DMS53 treated with DMSO at 0.1 percent for 48 hours (cell line): Measurements from ENCODE around the gene AP5M1.
"Not testable (repeated sequence)": the region's sequence is repeated elsewhere in the genome, so short reads cannot be mapped to it uniquely, and the experiment has no call there.

ENCODE experiments used
- DNase-seq: peaks from one replicate; lab custom pipeline; 2025; ENCODE audit not compliant: unreplicated experiment; lab: John Stamatoyannopoulos, UW

Gene AP5M1

GRCh38 chr14:57290751-57291150 is 22.0 kb downstream of the AP5M1 start:
- no peak for DNase-seq

GRCh38 chr14:57291692-57292647 is 23.2 kb downstream of the AP5M1 start:
- no peak for DNase-seq

GRCh38 chr14:57293866-57294837 is 25.4 kb downstream of the AP5M1 start:
- DNase-seq, result no peak

GRCh38 chr14:57295239-57295638 is 26.5 kb downstream of the AP5M1 start:
- DNase-seq, result no peak

- DNase-seq, result no peak
Observed at GRCh38 chr14:57297852-57298251, 29.1 kb downstream of the AP5M1 start.

DNA sequence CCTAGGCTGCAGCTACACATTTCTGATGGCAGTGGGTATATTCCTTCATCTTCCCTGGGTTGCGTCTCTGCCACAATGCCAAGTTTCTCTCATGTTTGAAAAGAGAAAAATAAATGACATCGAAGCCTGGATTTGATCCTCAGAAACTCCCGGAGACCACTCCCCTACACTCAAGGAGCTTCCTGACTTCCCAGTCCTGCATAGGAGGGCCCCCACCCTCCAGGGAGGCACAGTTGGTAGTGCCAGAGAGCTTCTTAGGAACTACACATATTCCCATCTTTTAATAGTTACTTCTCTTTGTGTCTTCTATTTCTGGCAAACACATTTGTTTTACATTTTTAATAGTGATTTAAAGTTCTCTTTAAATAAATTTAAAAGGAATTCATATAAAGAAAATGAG is 30.7 kb downstream of the AP5M1 start:
- no peak for DNase-seq

GRCh38 chr14:57302883-57303282 is 34.1 kb downstream of the AP5M1 start:
- no peak for DNase-seq

DNA sequence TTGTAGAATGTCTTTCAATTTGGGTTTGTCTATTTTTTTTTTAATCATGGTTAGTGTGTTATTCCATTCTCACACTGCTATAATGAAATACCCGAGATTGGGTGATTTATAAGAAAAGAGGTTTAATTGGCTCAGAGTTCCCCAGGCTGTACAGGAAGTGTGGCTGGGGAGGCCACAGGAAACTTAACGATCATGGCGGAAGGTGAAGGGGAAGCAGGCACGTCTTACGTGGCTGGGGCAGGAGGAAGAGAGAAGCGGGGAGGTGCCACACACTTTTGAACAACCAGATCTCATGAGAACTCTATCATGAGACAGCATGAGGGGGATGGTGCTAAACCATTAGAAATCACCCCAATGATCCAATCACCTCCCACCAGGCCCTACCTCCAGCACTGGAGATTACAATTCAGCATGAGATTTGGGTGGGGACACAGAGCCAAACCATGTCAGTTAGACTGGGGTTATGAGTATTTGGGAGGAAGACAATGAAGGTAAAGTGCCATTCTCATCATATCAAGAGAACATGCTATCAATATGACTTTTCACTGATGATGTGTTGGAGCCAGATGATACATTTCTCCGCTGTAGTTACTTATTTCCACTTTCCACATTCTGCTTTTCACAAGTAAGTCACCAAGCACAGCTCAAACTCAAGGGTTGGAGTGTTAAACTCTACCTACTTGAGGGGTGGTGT is 45.8 kb downstream of the AP5M1 start:
- DNase-seq, result no peak

DNA sequence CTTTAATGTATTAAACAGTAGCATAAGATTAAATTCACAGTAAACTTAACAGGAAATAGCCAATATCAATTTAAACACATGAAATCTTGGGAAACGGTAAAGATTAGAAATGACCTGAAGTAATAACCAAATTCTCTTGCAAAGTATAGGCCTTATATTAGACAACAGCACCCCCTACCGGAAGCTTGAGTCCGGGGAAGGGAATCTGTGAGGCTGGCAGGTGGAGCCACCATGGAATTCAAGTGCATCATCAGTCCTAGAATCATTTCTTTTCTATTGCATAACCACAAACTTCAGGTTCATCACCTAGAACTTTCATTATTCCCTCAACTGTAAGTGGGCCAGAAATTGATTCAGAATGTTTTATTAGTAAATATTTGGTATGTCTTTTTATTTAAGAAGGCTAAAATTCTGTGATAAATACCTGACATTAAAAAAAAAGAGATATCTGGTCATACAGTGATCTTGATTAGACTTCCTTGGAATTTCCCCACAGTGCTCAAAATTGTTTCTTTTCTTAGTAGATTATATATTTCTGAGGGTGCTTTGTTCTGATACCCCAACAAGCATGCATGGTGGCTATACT is 48.6 kb downstream of the AP5M1 start:
- DNase-seq, result peak; percentile 55

DNA sequence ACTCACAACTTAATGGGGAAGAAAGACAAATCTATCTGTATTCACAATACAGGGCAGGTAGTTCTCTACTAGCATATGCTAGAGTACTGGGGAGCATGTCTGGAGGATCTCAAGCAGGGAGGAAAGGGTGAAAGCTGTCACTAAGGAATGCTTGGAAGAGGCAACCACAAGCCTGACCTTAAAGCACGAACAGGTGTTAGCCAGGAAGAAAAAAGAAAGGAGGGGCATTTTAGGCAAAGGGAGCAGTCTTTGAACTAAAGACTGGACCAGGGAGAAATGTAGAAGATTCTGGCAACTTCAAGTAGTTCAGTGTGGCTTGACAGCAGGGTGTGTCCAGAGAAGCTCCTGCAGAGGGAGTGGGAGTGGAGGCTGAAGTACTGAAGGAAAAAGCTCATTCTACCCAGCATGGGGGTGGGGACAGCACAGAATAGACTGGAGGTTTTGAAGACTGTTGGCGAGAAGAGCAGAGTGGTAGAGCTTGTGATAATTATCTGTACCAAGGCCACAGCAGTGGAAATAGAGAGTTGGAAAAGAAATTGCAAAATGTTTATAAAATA is 50.9 kb downstream of the AP5M1 start:
- DNase-seq, result no peak

GRCh38 chr14:57323721-57324120 is 55.0 kb downstream of the AP5M1 start:
- DNase-seq, result no peak

DNA sequence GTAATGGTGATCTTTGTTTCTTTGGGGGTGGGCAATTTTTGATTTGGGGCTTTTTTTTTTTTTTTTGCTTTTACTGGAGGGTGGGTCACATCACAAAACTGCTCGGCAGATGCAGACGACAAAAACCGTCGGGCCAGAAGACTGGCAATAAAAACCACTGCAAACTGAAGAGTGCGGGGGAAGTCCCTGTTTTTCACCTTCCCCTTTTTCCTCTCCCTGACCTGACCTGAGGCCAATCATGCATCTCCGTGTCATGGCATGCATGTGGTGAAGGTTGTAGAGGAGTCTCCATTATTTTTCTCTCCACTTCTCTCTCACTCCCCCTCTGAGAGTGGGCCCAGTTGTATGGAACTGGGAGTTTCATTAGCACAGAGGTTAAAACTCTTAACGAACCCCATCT is 57.5 kb downstream of the AP5M1 start:
- DNase-seq, result no peak

GRCh38 chr14:57329833-57330232 is 61.1 kb downstream of the AP5M1 start:
- DNase-seq, result no peak

DNA sequence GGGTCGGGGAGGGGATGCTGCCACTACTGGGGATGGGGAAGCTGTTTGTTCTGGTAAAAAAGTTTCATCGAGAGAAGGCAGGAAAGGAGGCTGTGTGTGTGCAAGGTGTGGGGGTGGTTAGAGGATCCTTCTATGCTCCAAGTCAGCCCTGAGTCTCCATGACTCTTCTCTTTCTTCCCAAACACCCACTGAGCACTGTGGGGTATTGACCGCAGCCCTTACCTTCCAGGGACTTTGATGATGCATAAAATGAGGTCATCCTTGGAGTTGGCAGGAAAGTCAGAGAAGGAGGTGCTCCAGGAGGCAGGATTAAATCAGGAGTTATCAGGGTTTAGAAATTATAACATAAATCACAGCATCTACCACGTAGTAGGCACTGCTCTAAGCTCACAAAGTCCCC is 63.7 kb downstream of the AP5M1 start:
- DNase-seq, result not testable (repeated sequence)

GRCh38 chr14:57333726-57334125 is 65.0 kb downstream of the AP5M1 start:
- DNase-seq, result not testable (repeated sequence)

- not testable (repeated sequence) for DNase-seq
Observed at GRCh38 chr14:57343545-57344297, 75.0 kb downstream of the AP5M1 start.

GRCh38 chr14:57345106-57345505 is 76.3 kb downstream of the AP5M1 start:
- no peak for DNase-seq

GRCh38 chr14:57346741-57347140 is 78.0 kb downstream of the AP5M1 start:
- peak; percentile 80 for DNase-seq
